Measurements from ENCODE around the gene SRPK3. TPM values are rescaled to one million over a fixed set of nuclear protein-coding genes. Genes with fewer than 3 reads are reported as not detected.
"Not testable (repeated sequence)": the region's sequence is repeated elsewhere in the genome, so short reads cannot be mapped to it uniquely, and the experiment has no call there.

Gene SRPK3
- total and polyA plus RNA-seq, 2 donors from 2014 or later = 0.58 to 1.1 TPM

- FAIRE-seq; H3K9ac ChIP-seq (ENCODE audit: low read length in 3 of 3); H3K4me3 ChIP-seq (ENCODE audit: low read length in 3 of 3); H3K27me3 ChIP-seq (ENCODE audit: control insufficient read depth, insufficient read depth, low read length); H3K9me3 ChIP-seq (ENCODE audit: control insufficient read depth in 2 of 3, insufficient read depth in 1 of 3, low read length in 3 of 3); intact Hi-C loops (cut with DNase I); H3K27ac ChIP-seq (ENCODE audit: low read depth in 2 of 2, low read length in 2 of 2); H3K36me3 ChIP-seq (ENCODE audit: control insufficient read depth in 2 of 3, insufficient read depth in 3 of 3, low read length in 3 of 3); H3K4me1 ChIP-seq (ENCODE audit: control insufficient read depth in 2 of 3, insufficient read depth in 2 of 3, low read depth in 1 of 3, low read length in 3 of 3): not testable (repeated sequence)
- DNase-seq = peak; percentile 36 to 92 (median 74)
These were observed 37.2 kb upstream of the SRPK3 start for GRCh38 chrX:153743468-153744209.

DNA sequence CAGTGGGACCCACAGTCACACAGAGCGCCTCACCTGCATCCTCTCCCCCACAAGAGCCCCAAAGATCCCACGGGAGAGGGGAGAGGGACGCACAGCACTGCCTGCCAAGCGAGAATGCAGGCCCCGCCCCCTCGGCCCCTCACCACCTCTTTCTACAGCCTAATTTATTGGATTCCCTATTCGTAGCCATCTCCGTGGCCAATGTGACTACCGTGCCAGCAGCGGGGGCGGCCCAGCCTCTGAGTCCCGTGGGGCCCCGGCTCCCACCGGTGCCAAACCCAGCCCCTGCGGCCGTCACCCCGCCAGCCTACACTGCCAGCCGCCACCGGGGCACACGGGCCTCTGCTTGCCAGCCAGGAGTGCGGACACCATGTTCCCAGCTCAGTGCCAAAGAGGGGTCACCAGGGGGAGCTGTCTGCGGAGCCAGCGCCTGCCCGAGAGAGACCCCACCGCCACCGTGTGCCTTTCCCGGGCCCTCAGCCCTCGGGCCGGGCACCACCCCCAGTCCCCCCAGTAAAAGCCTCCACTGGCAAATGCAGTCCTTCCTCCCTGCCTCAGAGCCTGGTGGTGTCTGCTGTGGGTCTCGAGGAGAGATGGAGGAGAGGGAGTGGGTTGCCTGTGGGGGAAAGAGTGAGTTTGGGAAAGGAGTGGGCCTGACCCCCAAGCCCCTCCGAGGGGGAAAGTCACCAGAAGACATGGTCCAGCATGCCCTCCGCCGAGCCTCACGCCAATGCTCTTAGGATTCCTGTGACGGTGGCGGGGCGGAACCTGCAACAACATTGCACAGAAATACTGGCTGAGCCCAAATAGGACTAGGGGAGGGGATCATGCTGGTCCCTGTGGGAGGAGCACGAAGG lies 36.4 kb upstream of the SRPK3 start:
- Histone ChIP-seq H3K27me3 (ENCODE audit: control insufficient read depth, insufficient read depth, low read length) (no peaks in the 10 kb centered on the region), H3K4me1 (ENCODE audit: control insufficient read depth in 2 of 3, insufficient read depth in 2 of 3, low read depth in 1 of 3, low read length in 3 of 3) (no peaks in the 10 kb centered on the region), H3K9me3 (ENCODE audit: control insufficient read depth in 2 of 3, insufficient read depth in 1 of 3, low read length in 3 of 3) (no peaks in the 10 kb centered on the region), H3K36me3 (ENCODE audit: control insufficient read depth in 2 of 3, insufficient read depth in 3 of 3, low read length in 3 of 3) (no peaks in the 10 kb centered on the region), H3K4me3 (ENCODE audit: low read length in 3 of 3) (no peak overlapping the region), H3K9ac (ENCODE audit: low read length in 3 of 3) (no peak overlapping the region), H3K27ac (ENCODE audit: low read depth in 2 of 2, low read length in 2 of 2) (no peak overlapping the region)
- intact Hi-C loops (cut with DNase I) = no loop called here
- TF ChIP-seq, protein P1, sequence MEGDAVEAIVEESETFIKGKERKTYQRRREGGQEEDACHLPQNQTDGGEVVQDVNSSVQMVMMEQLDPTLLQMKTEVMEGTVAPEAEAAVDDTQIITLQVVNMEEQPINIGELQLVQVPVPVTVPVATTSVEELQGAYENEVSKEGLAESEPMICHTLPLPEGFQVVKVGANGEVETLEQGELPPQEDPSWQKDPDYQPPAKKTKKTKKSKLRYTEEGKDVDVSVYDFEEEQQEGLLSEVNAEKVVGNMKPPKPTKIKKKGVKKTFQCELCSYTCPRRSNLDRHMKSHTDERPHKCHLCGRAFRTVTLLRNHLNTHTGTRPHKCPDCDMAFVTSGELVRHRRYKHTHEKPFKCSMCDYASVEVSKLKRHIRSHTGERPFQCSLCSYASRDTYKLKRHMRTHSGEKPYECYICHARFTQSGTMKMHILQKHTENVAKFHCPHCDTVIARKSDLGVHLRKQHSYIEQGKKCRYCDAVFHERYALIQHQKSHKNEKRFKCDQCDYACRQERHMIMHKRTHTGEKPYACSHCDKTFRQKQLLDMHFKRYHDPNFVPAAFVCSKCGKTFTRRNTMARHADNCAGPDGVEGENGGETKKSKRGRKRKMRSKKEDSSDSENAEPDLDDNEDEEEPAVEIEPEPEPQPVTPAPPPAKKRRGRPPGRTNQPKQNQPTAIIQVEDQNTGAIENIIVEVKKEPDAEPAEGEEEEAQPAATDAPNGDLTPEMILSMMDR (IDR thresholded peaks at IDR 0.05; ENCODE audit: borderline replicate concordance, extremely low read depth, insufficient read depth) = no peak
- peak in 2 of 5 donors; percentile 61 to 73 for DNase-seq
- FAIRE-seq = no peak

- H3K36me3 ChIP-seq (ENCODE audit: control insufficient read depth in 2 of 3, insufficient read depth in 3 of 3, low read length in 3 of 3); H3K27ac ChIP-seq (ENCODE audit: low read depth in 2 of 2, low read length in 2 of 2); H3K27me3 ChIP-seq (ENCODE audit: control insufficient read depth, insufficient read depth, low read length); H3K9me3 ChIP-seq (ENCODE audit: control insufficient read depth in 2 of 3, insufficient read depth in 1 of 3, low read length in 3 of 3); H3K4me1 ChIP-seq (ENCODE audit: control insufficient read depth in 2 of 3, insufficient read depth in 2 of 3, low read depth in 1 of 3, low read length in 3 of 3); intact Hi-C loops (cut with DNase I); FAIRE-seq; H3K9ac ChIP-seq (ENCODE audit: low read length in 3 of 3); H3K4me3 ChIP-seq (ENCODE audit: low read length in 3 of 3): not testable (repeated sequence)
- peak in 1 of 5 donors; percentile 69 for DNase-seq
These were observed 35.8 kb upstream of the SRPK3 start for GRCh38 chrX:153745067-153745433.

GRCh38 chrX:153746359-153746758 lies 34.5 kb upstream of the SRPK3 start:
- H3K4me3 ChIP-seq (ENCODE audit: low read length in 3 of 3) = no peak overlapping the region
- DNase-seq = no peak
- no peak overlapping the region for H3K9ac ChIP-seq (ENCODE audit: low read length in 3 of 3)
- H3K27me3 ChIP-seq (ENCODE audit: control insufficient read depth, insufficient read depth, low read length) = no peaks in the 10 kb centered on the region
- H3K27ac ChIP-seq (ENCODE audit: low read depth in 2 of 2, low read length in 2 of 2) = no peak overlapping the region
- H3K4me1 ChIP-seq (ENCODE audit: control insufficient read depth in 2 of 3, insufficient read depth in 2 of 3, low read depth in 1 of 3, low read length in 3 of 3) = no peaks in the 10 kb centered on the region
- no peak for FAIRE-seq
- no peaks in the 10 kb centered on the region for H3K9me3 ChIP-seq (ENCODE audit: control insufficient read depth in 2 of 3, insufficient read depth in 1 of 3, low read length in 3 of 3)
- TF ChIP-seq, protein P1 (IDR thresholded peaks at IDR 0.05; ENCODE audit: borderline replicate concordance, extremely low read depth, insufficient read depth) = no peak
- intact Hi-C loops (cut with DNase I) = no loop called here
- no peaks in the 10 kb centered on the region for H3K36me3 ChIP-seq (ENCODE audit: control insufficient read depth in 2 of 3, insufficient read depth in 3 of 3, low read length in 3 of 3)

DNA sequence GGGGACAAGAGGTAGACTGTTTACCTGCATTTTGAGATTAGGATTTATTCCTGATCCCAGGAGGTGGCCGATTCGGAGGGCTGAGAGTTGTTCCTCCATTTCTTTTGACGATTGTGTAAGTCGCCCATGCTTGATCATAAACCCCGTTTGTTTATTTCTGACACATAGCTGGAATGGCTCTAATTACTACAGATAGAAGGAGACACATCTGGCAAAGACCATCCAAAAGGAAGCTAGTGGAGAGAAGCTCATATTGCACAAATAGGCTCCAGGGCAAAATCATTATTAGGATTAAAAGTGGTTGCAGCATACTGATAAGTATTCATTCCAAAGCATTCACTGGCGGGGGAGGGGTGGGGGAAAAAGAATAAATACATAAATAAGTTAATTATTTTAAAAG lies 33.9 kb upstream of the SRPK3 start:
- FAIRE-seq; intact Hi-C loops (cut with DNase I): not testable (repeated sequence)

DNA sequence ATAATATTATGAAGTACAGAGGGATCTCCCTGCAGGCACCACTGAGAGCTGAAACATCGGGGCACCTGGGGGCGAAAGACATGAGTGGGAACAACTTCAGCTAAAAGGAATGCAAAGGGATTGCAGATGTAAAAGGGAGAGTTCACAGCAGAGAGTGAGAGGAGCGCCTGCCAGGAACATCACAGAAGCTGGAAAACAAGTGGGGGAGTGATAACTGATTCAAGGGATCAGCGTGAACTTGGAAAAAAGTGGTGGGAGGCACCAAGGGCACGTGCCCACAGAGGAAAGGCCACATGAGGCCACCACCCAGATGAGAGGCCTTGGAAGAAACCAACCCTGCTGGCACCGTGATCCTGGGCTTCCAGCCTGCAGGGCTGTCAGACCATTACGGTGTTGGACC lies 31.8 kb upstream of the SRPK3 start:
- H3K4me3 ChIP-seq (ENCODE audit: low read length in 3 of 3); H3K27ac ChIP-seq (ENCODE audit: low read depth in 2 of 2, low read length in 2 of 2); H3K4me1 ChIP-seq (ENCODE audit: control insufficient read depth in 2 of 3, insufficient read depth in 2 of 3, low read depth in 1 of 3, low read length in 3 of 3); DNase-seq; FAIRE-seq; H3K27me3 ChIP-seq (ENCODE audit: control insufficient read depth, insufficient read depth, low read length); intact Hi-C loops (cut with DNase I); H3K36me3 ChIP-seq (ENCODE audit: control insufficient read depth in 2 of 3, insufficient read depth in 3 of 3, low read length in 3 of 3); H3K9me3 ChIP-seq (ENCODE audit: control insufficient read depth in 2 of 3, insufficient read depth in 1 of 3, low read length in 3 of 3); H3K9ac ChIP-seq (ENCODE audit: low read length in 3 of 3): not testable (repeated sequence)

More for the DNA sequence above, 33.9 kb upstream of the SRPK3 start:
- not testable (repeated sequence) for H3K9me3 ChIP-seq (ENCODE audit: control insufficient read depth in 2 of 3, insufficient read depth in 1 of 3, low read length in 3 of 3); H3K9ac ChIP-seq (ENCODE audit: low read length in 3 of 3); DNase-seq; H3K36me3 ChIP-seq (ENCODE audit: control insufficient read depth in 2 of 3, insufficient read depth in 3 of 3, low read length in 3 of 3); H3K4me3 ChIP-seq (ENCODE audit: low read length in 3 of 3); H3K27me3 ChIP-seq (ENCODE audit: control insufficient read depth, insufficient read depth, low read length); H3K4me1 ChIP-seq (ENCODE audit: control insufficient read depth in 2 of 3, insufficient read depth in 2 of 3, low read depth in 1 of 3, low read length in 3 of 3); H3K27ac ChIP-seq (ENCODE audit: low read depth in 2 of 2, low read length in 2 of 2)

All from kidney (tissue), 14 donors.